DMS79 (cell line): Measurements from ENCODE around the gene EXT2.

ENCODE experiments used
- DNase-seq: peaks from one replicate; lab custom pipeline; 2025; lab: John Stamatoyannopoulos, UW

EXT2 gene

DNA sequence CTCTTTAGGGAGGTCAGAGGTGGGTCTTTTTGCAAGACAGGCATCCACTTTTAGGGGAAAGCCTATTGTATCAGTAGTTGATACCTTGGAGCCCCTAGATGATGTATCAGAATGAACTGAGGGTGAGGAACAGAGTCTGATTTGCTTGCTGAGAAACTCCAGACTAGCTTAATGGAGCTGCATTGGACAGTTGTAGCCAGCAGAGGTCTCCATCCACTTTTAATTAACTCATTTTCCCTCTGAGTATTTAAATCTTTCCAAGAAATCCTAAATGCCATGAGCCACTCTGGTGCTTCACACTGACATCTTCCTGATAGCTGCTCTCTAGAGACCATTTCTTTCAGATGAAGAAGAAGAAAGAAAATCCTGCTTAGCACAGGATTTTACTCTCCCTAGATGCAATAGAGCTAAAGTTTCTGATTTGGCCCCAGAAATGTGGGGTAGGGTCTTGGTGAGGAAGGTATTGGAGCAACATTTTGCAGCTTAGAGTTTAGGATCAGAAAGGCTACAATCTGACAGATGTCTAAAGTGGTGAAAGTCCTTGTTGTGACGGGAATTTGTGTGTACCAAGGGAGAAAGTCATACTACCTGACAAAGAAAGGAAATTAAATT is 38.0 kb downstream of the EXT2 start:
- no peak for DNase-seq

- no peak for DNase-seq
Measured at GRCh38 chr11:44134625-44135024, 39.1 kb downstream of the EXT2 start.

GRCh38 chr11:44136176-44136945 is 40.9 kb downstream of the EXT2 start:
- no peak for DNase-seq

- DNase-seq: no peak
Measured at GRCh38 chr11:44137057-44137456, 41.6 kb downstream of the EXT2 start.

DNA sequence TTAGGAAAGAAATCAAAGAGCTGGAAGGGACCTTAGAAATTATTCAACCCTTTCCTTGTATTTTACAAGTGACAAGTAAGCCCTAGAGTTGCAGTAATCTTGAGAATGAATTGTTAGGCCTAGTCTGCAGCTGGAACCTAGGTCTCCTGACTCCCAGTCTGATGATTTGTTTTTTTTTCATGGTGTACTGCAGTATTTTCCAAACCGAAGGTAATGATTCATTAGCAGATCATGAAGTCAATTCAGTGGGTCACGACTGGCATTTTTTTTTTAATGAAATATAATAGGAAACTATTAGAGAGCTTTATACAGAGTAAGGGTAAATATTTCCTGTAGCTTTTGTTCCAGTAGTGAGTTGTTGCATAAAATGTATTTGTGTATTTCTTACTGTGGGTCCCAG is 42.8 kb downstream of the EXT2 start:
- DNase-seq: no peak

- no peak for DNase-seq
Measured at GRCh38 chr11:44138980-44139379, 43.5 kb downstream of the EXT2 start.

DNA sequence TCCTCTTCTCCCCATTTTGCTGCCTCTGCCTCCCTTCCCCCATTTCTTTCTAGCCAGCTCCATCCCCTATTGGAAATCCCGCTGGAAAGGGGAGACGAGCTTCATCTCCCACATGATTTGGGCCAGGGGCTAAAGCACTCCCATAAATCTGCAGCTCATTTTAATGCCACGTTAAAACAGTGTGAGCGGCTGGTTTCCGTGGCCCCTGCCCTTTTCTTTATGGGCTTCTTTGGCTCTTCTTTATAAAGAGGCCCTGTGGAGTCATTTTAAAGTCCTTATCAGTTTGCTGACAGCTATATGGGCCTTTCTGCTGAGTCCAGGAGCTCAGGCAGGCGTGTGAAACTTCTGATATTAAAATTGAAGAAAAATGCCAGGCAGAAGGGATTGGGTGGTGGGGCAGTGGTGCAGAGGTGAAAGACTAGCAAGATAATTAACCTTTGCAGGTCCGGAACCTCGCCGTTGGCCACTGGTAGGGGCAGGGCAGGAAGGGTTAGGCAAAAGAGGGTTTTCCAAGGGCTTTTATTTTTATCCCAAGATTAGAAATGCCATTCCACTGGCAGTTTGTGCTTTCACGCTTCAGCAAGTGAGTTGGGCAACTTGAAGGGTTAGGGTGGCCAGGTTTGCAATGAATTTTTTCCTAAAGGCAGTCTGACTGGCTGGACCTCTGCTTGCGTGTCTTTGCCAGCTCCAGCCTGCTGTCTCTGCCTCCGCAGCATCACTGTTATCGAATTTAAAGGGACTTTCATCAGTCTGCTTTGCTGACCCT is 44.3 kb downstream of the EXT2 start:
- DNase-seq: no peak

GRCh38 chr11:44140372-44140771 is 44.9 kb downstream of the EXT2 start:
- DNase-seq: no peak

- no peak for DNase-seq
Measured at GRCh38 chr11:44140805-44141204, 45.3 kb downstream of the EXT2 start.

DNA sequence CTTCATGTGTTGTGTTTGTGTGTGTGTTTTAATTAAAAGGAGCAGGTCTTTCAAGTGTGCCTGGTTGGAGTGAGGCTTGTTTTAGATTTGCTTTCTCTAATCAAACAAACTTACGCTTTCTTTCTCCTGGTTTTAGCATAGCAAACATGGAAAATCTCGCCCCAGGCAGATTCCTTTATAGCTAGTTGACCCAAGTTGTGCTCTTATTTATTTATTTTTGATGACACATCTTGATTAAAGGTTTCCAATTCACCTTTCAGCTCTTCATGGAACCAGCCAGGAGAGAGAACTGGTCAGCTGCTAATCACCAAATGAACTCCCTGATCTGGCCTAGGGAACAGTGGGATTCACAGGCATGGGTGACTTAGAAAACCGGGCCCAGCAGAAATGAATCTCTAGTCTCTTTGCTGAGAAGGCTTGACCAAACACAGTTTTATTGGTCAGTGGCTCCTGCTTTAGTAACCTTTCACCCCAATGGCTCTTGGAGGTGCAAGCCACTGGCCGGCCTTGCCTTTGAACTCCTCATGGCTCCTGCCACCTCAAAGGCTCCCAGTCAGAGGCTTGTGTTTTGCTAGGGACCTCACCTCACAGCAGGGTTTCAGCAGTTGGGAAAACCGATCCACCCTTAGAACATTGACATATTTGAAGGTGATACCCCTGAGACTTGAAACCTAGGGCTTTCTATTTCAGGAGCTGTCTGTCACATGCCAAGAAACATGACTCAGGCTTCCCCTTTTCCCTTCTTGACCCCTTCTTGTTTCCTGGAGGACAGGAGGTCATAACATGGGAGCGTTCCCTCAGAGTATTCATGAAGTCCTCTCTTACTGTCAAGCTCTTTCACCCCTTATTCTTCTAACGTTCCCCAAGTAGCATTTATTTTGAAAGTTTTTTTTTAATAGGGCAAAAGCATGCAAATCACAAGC is 48.8 kb downstream of the EXT2 start:
- no peak for DNase-seq

GRCh38 chr11:44145011-44145775 is 49.7 kb downstream of the EXT2 start:
- DNase-seq: no peak

DNA sequence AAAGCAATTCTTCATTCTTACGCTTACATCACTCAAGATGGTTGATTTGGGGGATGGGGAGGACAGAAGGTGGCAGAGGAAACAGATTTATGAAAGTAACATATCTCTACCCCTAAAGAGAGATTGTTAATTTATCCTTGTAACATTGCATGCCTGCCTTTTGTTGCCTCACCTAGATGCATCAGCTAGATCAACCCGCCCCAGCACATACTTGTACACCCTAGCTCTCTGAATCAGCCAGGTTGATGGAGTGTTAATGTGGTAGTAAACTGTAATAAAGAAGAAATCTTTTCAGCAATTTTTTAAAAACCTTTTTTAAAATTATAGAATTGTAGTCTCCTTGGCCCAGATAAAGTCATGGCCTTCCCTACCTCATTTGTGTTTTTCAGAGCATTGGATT is 51.5 kb downstream of the EXT2 start:
- no peak for DNase-seq

- DNase-seq: no peak
Measured at GRCh38 chr11:44147751-44148150, 52.3 kb downstream of the EXT2 start.

GRCh38 chr11:44149651-44150050 is 54.2 kb downstream of the EXT2 start:
- no peak for DNase-seq

DNA sequence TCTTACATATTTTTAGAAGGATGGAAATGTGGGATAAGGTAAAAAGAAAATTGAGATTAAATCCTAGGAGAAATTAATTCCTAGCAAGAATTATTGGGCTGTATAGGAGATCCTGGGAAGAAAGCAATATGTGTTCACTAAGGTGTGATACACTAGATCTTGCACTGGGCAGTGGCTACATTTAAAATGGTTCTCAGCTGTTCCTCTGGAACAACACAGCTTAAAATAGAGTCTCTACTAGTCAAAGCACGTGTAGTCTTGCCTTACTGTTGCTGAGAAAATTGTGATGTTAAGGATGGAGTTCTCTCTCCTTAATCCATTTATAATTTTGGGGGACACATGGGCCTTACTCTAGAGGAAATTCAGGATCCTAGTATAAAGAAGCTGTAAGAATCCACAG is 54.9 kb downstream of the EXT2 start:
- no peak for DNase-seq

- DNase-seq: no peak
Measured at GRCh38 chr11:44157019-44157418, 61.5 kb downstream of the EXT2 start.

- no peak for DNase-seq
Measured at GRCh38 chr11:44158384-44158783, 62.9 kb downstream of the EXT2 start.

- DNase-seq: no peak
Measured at GRCh38 chr11:44159848-44160721, 64.6 kb downstream of the EXT2 start.

DNA sequence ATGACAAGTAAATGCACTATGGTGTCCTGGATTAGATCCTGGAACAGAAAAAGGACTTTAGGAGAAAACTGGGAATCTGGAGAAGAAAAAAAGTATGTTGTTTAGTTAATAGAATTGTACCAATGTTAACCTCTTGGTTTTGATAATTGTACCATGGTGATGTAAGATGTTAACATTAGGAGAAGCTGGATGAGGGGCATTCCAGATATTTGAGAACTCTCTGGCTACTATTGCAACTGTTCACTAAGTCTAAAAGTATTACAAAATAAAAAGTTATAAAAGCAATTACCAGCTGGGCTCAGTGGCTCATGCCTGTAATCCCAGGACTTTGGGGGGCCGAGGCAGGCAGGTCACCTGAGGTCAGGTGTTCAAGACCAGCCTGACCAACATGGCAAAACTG is 66.5 kb downstream of the EXT2 start:
- no peak for DNase-seq

DNA sequence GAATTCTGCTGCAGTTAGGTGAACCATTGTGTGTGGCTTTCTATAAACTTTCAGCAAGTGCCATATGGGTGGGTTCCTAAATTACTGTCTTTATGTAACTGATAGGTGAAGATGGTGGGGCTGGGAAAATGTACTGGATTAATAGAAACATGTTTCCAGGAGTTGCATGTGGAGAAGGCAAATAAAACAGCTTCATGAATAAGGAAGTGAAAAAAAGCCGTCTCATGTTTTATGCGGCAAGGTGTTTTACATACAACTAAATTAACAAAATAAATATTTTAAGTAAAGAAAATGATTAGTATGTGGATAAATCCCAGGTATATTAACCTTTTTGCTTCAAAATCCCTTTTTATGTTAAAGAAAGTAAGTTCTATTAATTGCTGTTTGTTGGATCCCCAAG is 67.2 kb downstream of the EXT2 start:
- no peak for DNase-seq
